Subcutaneous abdominal adipose tissue (tissue), 5 donors: ENCODE results near the gene MSI2.

Source experiments
- H3K27ac ChIP-seq: one replicate; pipeline ENCODE4 v1.7.0; 2013; ENCODE audit warnings: low read depth, mild to moderate bottlenecking, inconsistent platforms, low read length, moderate library complexity
- H3K27me3 ChIP-seq, 5 donors: one replicate each; pipeline ENCODE4 v1.7.0; 2013; ENCODE audit warnings: low read length in 5 of 5, inconsistent platforms in 1 of 5; ENCODE audit not compliant: control insufficient read depth in 5 of 5, insufficient read depth in 4 of 5
- H3K36me3 ChIP-seq, 5 donors: one replicate each; pipeline ENCODE4 v1.7.0; 2013; ENCODE audit warnings: low read length in 5 of 5; ENCODE audit not compliant: control insufficient read depth in 5 of 5, insufficient read depth in 5 of 5
- H3K4me1 ChIP-seq, 5 donors: one replicate each; pipeline ENCODE4 v1.7.0; 2013; ENCODE audit warnings: low read length in 5 of 5, mild to moderate bottlenecking in 3 of 5, moderate library complexity in 1 of 5; ENCODE audit not compliant: control insufficient read depth in 5 of 5, insufficient read depth in 5 of 5
- H3K4me3 ChIP-seq, 5 donors: one replicate each; pipeline ENCODE4 v1.7.0; 2013; ENCODE audit warnings: low read length in 5 of 5, low read depth in 1 of 5
- H3K9ac ChIP-seq, 5 donors: one replicate each; pipeline ENCODE4 v1.7.0; 2013; ENCODE audit warnings: low read length in 5 of 5, mild to moderate bottlenecking in 4 of 5, moderate library complexity in 3 of 5
- H3K9me3 ChIP-seq, 5 donors: one replicate each; pipeline ENCODE4 v1.7.0; 2013; ENCODE audit warnings: low read length in 5 of 5; ENCODE audit not compliant: control insufficient read depth in 5 of 5
- donor health status: healthy.
- donor health status: healthy.
- donor health status: healthy.
- donor health status: healthy.
- donor health status: healthy.

MSI2 gene

GRCh38 chr17:57626520-57627210 lies 370.3 kb downstream of the MSI2 start:
- Histone ChIP-seq H3K27me3 (no peaks in the 10 kb centered on the region), H3K4me3 (no peak overlapping the region), H3K27ac (no peak overlapping the region), H3K9ac (no peak overlapping the region), H3K9me3 (no peaks in the 10 kb centered on the region), H3K36me3 (peaks cover 0 to 4% (median 0%) of the 10 kb centered on the region in 5 donors), H3K4me1 (peaks cover 0 to 13% (median 8%) of the 10 kb centered on the region in 5 donors)

GRCh38 chr17:57627591-57627990 lies 371.3 kb downstream of the MSI2 start:
- Histone ChIP-seq H3K36me3 (peaks cover 0 to 4% (median 0%) of the 10 kb centered on the region in 5 donors), H3K27me3 (no peaks in the 10 kb centered on the region), H3K4me1 (peaks cover 0 to 7% (median 5%) of the 10 kb centered on the region in 5 donors), H3K4me3 (no peak overlapping the region), H3K27ac (no peak overlapping the region), H3K9ac (no peak overlapping the region), H3K9me3 (no peaks in the 10 kb centered on the region)

DNA sequence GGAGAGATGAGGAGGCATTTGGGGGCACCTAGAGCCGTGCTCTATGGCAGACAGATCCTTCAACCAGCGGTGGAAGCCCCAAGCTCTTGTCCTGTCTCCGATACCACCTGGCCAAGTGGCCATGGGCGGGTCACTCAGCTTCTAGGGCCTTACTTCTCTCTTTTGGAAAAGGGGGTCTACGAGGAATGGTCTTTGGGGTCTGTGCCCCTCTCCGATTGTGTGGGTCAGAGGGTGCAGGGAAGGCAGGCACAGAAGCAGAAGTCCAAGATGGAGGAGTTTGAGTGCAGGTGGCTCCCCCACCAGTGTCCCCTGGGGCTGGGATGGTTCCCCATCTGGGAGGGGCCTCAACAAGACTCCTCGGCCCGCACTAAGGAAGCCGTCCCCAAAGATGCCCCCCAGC lies 372.1 kb downstream of the MSI2 start:
- Histone ChIP-seq H3K4me1 (no peaks in the 10 kb centered on the region), H3K27ac (no peak overlapping the region), H3K27me3 (no peaks in the 10 kb centered on the region), H3K9ac (no peak overlapping the region), H3K9me3 (no peaks in the 10 kb centered on the region), H3K4me3 (no peak overlapping the region), H3K36me3 (peaks cover 0 to 5% (median 2%) of the 10 kb centered on the region in 5 donors)

DNA sequence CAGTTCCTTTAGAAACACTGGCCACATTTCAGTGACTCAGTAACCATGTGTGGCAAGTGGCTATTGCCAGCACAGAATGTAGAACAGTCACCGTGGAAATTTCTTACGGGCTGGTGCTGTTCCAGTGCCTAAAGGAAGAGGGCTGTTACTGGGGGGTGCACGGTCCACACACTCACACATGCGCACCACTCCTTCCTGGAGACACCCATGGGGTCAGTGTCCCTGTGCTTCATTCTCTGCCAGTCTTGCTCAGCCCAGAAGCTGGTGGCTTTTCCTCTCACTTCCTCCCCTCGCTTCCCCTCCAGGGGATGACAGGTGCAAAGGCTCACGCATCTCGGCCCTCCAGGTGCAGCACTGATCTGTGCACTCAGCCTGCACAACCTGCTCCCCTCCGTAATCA lies 373.1 kb downstream of the MSI2 start:
- Histone ChIP-seq H3K9ac (no peak overlapping the region), H3K27me3 (no peaks in the 10 kb centered on the region), H3K9me3 (no peaks in the 10 kb centered on the region), H3K4me3 (no peak overlapping the region), H3K27ac (no peak overlapping the region), H3K4me1 (no peaks in the 10 kb centered on the region), H3K36me3 (peaks cover 0 to 7% (median 3%) of the 10 kb centered on the region in 5 donors)

DNA sequence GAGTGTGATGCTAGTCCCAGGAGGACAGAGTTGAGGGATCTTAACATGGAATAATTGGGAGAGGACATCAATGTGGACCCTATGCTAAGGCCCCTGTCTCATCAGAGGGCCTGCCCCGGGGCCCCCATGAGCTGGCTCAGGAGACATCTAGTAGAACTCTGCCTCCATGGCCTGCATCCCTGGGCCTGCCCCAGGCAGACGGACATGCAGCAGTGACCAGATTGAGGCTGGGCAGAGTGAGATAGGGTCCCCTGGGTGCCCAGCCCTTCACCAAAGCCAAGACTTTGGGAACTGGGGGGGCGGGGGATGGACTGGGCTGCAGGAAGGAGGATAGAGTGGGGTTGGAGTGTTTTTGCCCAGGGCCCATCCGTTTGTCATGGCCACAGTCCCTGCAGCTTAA lies 373.6 kb downstream of the MSI2 start:
- Histone ChIP-seq H3K27me3 (no peaks in the 10 kb centered on the region), H3K4me3 (no peak overlapping the region), H3K27ac (no peak overlapping the region), H3K9me3 (no peaks in the 10 kb centered on the region), H3K4me1 (no peaks in the 10 kb centered on the region), H3K36me3 (peaks cover 0 to 7% (median 3%) of the 10 kb centered on the region in 5 donors), H3K9ac (no peak overlapping the region)

DNA sequence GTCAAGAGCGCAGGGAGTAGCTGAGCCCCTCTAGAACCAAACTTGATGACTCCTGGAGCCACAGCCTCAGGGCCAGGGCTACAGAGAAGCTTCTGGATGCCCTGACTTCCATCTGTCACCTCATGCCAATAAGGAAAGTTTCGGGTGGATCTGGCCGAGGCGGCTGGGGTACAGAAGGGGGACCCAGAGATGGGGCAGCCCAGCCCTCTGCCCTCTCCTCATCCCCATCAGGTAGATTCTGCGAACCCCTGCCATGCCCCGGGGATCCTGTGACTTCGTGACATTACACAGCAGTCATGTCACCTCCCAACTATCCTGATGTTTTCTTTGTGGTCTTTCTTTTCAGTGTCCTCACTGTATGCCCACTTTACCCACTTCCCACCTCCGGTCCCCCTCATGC lies 374.4 kb downstream of the MSI2 start:
- no peaks in the 10 kb centered on the region for H3K9me3 ChIP-seq
- H3K4me3 ChIP-seq, result no peak overlapping the region
- no peak overlapping the region for H3K9ac ChIP-seq
- no peaks in the 10 kb centered on the region for H3K27me3 ChIP-seq
- no peak overlapping the region for H3K27ac ChIP-seq
- no peaks in the 10 kb centered on the region for H3K4me1 ChIP-seq
- H3K36me3 ChIP-seq, result peaks cover 0 to 7% (median 3%) of the 10 kb centered on the region in 5 donors

- H3K9ac ChIP-seq, result no peak overlapping the region
- H3K4me1 ChIP-seq, result no peaks in the 10 kb centered on the region
- no peaks in the 10 kb centered on the region for H3K9me3 ChIP-seq
- no peaks in the 10 kb centered on the region for H3K27me3 ChIP-seq
- H3K36me3 ChIP-seq, result peaks cover 0 to 4% (median 3%) of the 10 kb centered on the region in 5 donors
- H3K4me3 ChIP-seq, result no peak overlapping the region
- no peak overlapping the region for H3K27ac ChIP-seq
These were observed 375.5 kb downstream of the MSI2 start for GRCh38 chr17:57631871-57632270.

DNA sequence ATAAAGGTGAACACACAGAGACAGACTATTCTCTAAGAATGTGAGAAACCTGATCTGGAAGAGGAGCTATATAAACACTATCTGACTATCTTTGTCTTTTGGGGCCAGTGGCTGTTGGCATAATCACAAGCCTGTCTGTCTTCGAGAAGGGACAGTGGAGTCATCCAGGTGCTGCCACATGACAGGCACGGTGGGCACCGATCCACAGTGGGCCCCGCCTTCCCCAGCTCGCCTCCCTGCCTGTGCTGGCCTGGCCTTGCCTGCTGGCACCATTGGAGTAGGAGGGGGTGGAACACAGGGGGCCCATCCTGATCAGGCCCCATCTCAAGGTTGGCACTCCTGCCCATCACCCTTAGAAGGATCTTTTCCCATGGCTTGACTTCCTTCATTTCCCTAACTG lies 376.0 kb downstream of the MSI2 start:
- Histone ChIP-seq H3K27ac (no peak overlapping the region), H3K4me3 (no peak overlapping the region), H3K36me3 (peaks cover 0 to 4% (median 3%) of the 10 kb centered on the region in 5 donors), H3K27me3 (no peaks in the 10 kb centered on the region), H3K9me3 (no peaks in the 10 kb centered on the region), H3K4me1 (no peaks in the 10 kb centered on the region), H3K9ac (no peak overlapping the region)

GRCh38 chr17:57633236-57633635 lies 376.9 kb downstream of the MSI2 start:
- no peak overlapping the region for H3K27ac ChIP-seq
- no peaks in the 10 kb centered on the region for H3K27me3 ChIP-seq
- no peak overlapping the region for H3K9ac ChIP-seq
- peaks cover 0 to 4% (median 3%) of the 10 kb centered on the region in 5 donors for H3K36me3 ChIP-seq
- H3K4me1 ChIP-seq, result no peaks in the 10 kb centered on the region
- H3K9me3 ChIP-seq, result no peaks in the 10 kb centered on the region
- no peak overlapping the region for H3K4me3 ChIP-seq

DNA sequence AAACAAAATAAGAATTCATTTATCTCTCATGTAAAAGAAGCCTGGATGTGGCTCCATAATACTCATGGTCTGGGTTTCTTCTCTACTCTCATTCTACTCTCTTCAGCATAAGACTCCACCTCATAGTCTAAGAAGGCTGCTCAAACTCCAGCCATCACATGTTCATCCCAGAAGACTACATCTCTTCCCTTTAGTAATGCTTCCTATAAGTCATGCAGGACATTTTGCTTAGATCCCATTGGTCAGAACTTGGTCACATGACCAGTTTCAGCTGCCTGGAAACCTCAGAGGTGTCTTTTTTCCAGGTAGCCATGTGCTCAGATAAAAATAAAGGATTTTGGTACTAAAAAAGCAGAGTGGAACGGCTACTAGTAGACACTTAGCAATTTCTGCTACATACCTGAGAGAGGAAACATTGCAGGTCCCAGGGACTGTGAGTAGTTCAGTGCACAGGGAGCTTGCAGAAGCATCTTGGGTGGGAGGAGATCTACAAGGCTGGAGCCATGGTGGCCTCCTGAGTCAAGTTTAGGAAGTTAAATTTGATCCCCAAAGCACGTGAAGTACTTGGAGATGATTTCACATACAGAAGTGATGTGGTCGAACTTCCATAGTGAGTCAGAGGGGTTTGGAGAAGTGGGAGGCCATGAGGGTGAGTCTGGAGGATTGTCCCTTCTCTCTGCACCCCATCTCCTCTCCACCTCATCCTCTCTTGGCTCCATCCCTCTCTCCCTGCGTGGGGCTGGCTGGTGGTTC lies 378.6 kb downstream of the MSI2 start:
- Histone ChIP-seq H3K9ac (no peak overlapping the region), H3K27ac (no peak overlapping the region), H3K9me3 (no peaks in the 10 kb centered on the region), H3K27me3 (no peaks in the 10 kb centered on the region), H3K4me1 (no peaks in the 10 kb centered on the region), H3K4me3 (no peak overlapping the region), H3K36me3 (peaks cover 0 to 4% (median 0%) of the 10 kb centered on the region in 5 donors)
